ENCODE measurements around the gene FRMD4A. TPM values are rescaled to one million over a fixed set of nuclear protein-coding genes. Genes with fewer than 3 reads are reported as not detected.

The FRMD4A gene
- total and polyA plus RNA-seq, 2 of the 4 experiments (the other 2 are of a cell fraction) = 30.3 to 68.8 TPM

DNA sequence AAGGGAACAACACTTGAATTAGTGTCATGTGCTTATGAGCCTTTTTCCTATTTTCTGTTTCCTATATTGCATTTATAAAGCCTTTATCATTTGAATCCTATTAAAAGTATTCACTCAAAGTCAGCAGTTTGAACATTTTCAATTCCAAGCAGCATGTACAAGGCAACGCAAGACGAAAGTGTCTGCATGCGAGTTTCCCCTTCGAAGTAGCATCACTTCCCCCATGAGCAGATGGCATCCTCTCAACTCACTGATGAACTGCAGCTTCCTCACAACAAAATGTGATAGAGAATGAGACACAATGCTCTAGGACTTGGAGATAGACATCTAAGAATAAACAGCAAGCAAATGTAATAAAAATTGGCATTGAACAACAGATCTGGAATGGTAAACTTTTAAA, 473.3 kb downstream of the FRMD4A start:
- no peak overlapping the region for H3K18ac ChIP-seq (ENCODE audit: low read depth, low read length)
- dilution Hi-C loops (cut with HindIII; ENCODE audit: low sequenced_read_pairs, unreplicated experiment) = no loop called here

More for the DNA sequence above, 473.3 kb downstream of the FRMD4A start:
- Histone ChIP-seq H3K4ac (ENCODE audit: low read depth, low read length) (no peak overlapping the region), H3K36me3 (ENCODE audit: control insufficient read depth, insufficient read depth, low read length) (0 out of 2 replicates have a peak, but pooled peaks cover 3% of the 10 kb centered on the region), H4K91ac (ENCODE audit: insufficient read depth, low read depth, low read length) (no peak overlapping the region), H2BK5ac (ENCODE audit: low read depth, low read length, poor library complexity, severe bottlenecking) (no peak overlapping the region), H2BK20ac (ENCODE audit: low read depth, low read length) (no peak overlapping the region), H2BK15ac (ENCODE audit: low read depth, low read length) (no peak overlapping the region), H3K27ac (ENCODE audit: insufficient read depth, low read length) (no peak overlapping the region), H2AK9ac (replicated peaks; ENCODE audit: low read depth, low read length, poor library complexity) (no peak overlapping the region), H3K79me1 (ENCODE audit: low read depth in 1 of 2, low read length in 2 of 2) (peaks cover 36 to 74% of the 10 kb centered on the region in 2 experiments), H3K14ac (replicated peaks; ENCODE audit: low read depth, low read length) (no peak overlapping the region), H2BK120ac (ENCODE audit: low read depth, low read length) (no peak overlapping the region), H3K9me3 (ENCODE audit: control insufficient read depth, insufficient read depth, low read length) (no peaks in the 10 kb centered on the region), H3K27me3 (ENCODE audit: control insufficient read depth, insufficient read depth, low read length) (no peaks in the 10 kb centered on the region), H2AK5ac (ENCODE audit: low read depth, low read length) (no peak overlapping the region), H3K56ac (ENCODE audit: extremely low read depth, insufficient read depth, low read length) (no peak overlapping the region), H4K8ac (ENCODE audit: low read depth in 2 of 2, low read length in 2 of 2) (no peak overlapping the region), H3K4me2 (ENCODE audit: low read depth, low read length) (no peak overlapping the region), H3K9ac (ENCODE audit: low read depth, low read length) (no peak overlapping the region), H3K4me1 (ENCODE audit: control insufficient read depth, insufficient read depth, low read length) (no peaks in the 10 kb centered on the region; the same call in 1 of the 2 replicates), H3K23ac (ENCODE audit: low read depth, low read length) (no peak overlapping the region), H4K5ac (ENCODE audit: low read depth, low read length) (no peak overlapping the region), H4K20me1 (ENCODE audit: insufficient read depth, low read length) (peaks cover 5% of the 10 kb centered on the region; the same call in 1 of the 2 replicates), H2AFZ (replicated peaks; ENCODE audit: low read length, poor library complexity) (no peak overlapping the region), H3K4me3 (ENCODE audit: insufficient read depth, low read depth, low read length) (no peak overlapping the region), H3K9me1 (ENCODE audit: insufficient read depth, low read length) (peaks cover 10% of the 10 kb centered on the region)
- no TSS peak for BruUV-seq (replicated peaks)
- ATAC-seq (ENCODE audit: low read depth) (no peak), DNase-seq (no peak)
- no CpG with 5 or more reads among the region's 4 CpGs for WGBS, 2 experiments (ENCODE audit: extremely low coverage in 2 of 2, insufficient read length in 1 of 2)
- in situ Hi-C loops (cut with MboI; ENCODE audit: low sequenced_read_pairs) = no loop called here
- ChIA-PET CTCF (interaction anchor here (0.6 kb wide), 1 partner anchor 10 kb away, joined by 3 read pairs; no protein-coding TSS in a partner anchor), POLR2A (ENCODE audit: unreplicated experiment) (no interaction called here)
- intact Hi-C loops (cut with micrococcal nuclease) = no loop called here
- TF ChIP-seq BHLHE40 (IDR thresholded peaks at IDR 0.05; ENCODE audit: low read depth, low read length) = no peak
- TF ChIP-seq, protein P1, sequence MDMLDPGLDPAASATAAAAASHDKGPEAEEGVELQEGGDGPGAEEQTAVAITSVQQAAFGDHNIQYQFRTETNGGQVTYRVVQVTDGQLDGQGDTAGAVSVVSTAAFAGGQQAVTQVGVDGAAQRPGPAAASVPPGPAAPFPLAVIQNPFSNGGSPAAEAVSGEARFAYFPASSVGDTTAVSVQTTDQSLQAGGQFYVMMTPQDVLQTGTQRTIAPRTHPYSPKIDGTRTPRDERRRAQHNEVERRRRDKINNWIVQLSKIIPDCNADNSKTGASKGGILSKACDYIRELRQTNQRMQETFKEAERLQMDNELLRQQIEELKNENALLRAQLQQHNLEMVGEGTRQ (IDR thresholded peaks at IDR 0.05; ENCODE audit: low read depth, low read length) = no peak
- no peak for TF ChIP-seq POLR2A (IDR thresholded peaks at IDR 0.05; ENCODE audit: low read depth, low read length)

Measured in IMR-90 (cell line).